GM19328 (cell line): ENCODE measurements around the gene MGST2.

Experiments
- ATAC-seq: cut with Tn5 transposase; IDR thresholded peaks from one replicate; pipeline ENCODE4 v1.9.1; 2021; ENCODE audit warnings: mild to moderate bottlenecking, moderate library complexity; ENCODE audit not compliant: unreplicated experiment

Gene MGST2

DNA sequence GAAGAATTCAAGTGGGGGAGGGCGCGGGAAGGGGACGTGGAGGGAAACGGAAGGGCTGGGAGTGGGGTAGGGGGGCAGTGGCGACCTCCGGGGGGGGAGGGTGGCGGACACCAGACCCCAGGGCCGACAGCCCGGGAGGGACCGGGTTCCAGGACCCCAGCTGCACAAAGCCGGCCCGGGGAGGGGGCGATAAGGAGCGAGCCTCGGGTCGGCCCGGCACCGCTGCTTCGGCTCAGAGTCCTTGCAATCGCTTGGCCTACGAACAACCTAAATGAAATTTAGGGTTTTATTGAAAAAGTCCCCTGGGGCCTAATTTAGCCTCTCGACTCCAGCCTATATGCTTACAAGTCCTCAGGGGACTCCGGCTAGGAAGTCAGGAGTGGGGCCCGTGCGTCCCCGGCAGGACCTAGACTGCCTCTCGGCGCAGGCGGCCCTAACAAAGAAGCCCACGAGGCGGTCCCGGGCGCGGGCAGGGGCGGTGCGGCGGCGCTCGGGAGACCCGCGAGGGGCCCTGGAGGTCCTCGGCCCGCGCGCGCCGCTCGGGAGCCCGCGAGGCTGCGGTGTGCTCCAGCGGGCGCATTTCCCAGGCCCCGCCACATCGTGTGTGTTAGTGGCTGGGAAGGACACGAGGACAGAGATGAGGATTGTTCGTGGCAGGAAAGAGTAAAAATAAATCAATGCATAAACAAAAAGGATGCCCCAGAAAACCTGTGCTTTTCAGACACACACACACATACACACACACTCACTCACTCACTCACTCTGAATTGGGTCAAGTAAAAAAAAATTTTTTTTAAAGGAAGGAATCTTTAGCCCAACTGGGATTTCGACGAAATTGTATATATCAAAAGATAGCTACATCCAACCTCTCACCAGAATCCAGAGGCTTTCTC lies 70.0 kb downstream of the MGST2 start:
- no peak for ATAC-seq

DNA sequence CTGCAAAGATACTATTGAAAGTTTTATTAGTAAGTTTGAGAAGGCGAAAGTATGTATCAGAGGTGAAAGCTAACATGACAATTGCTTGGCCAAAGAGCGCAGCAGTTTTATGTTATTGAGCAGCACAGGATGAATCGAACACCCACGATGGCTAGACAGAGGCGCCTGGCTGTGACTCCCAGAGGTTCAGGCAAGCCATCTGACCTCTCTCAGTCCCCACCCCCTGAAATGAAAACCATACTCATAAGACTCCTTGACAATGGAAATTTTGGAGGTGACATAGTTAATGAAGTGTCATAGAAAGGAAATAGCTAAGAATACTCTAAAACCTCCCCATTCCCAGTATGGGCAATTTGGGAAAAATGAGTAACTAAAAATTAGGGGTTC lies 70.6 kb downstream of the MGST2 start:
- ATAC-seq, result no peak

DNA sequence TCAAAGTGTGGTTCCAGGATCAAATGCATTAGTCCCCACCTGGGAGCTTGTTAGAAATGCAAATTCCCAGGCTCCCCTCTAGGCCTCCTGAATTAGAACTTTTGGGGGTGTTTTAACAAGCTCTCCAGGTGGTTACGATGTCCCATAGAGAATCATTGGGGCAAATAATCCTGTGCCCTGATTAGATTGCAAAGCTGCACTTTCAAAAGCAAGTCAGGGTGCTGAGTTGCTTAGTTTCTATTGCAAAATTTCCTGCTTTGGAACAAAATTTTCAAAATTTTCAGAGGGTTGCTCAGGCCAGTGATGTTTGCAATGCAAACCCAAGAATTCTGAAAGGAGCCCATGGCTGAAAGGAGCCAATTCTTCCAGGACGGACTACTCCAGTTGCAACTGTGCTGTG lies 71.0 kb downstream of the MGST2 start:
- ATAC-seq, result no peak

DNA sequence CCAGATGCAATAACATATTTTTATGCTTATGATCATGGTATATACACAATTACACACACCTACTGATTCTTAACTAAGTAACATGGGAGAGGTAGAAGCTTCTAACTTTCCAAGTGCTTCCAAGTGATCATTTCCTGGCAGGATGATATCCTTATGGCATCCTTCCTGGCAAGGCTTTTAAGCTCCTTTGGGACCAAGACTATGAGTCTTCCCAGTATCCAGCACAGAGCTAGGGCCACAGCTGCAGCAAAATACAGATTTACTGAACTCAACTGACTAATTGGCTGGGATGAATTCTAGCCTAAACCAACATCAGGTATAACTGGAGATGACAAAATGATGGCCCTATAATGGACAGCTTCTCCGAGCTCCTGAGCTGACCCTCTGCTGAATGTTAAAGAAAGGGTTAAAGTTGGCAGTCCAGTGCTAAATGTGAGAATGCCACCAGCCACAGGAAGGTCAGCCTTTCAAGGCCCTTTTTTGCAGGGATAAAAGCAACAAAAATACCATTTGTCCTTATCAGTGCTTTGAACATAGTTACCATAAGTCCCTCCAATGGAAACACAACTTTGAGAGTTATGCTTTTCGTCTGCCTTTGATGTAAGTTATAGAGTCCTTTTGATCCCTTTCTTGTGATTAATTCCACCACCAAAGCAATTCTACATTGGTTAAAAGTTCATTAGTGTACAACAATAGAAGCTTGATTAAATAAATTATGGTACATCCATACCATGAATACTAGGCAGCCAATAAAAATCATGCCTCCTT lies 73.4 kb downstream of the MGST2 start:
- no peak for ATAC-seq

DNA sequence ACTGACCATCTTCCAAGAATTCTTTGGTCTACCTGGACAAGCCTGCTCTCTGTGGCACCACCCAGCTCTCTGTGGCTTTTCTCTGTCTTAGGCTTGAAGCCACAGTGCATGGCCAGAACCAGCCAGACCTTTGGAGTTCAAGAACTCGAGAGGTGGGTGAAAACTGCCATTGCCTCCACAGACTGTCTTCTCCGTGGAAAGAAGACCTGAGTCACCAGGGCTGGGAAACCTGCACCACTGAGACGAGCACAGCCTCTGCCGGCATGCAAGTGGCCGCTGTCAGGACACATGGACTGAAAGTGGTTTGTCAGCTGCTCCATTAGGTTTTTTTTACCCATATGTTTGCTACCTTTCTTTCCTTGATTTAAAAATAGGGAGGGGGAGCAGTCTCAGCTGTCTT lies 74.5 kb downstream of the MGST2 start:
- no peak for ATAC-seq

DNA sequence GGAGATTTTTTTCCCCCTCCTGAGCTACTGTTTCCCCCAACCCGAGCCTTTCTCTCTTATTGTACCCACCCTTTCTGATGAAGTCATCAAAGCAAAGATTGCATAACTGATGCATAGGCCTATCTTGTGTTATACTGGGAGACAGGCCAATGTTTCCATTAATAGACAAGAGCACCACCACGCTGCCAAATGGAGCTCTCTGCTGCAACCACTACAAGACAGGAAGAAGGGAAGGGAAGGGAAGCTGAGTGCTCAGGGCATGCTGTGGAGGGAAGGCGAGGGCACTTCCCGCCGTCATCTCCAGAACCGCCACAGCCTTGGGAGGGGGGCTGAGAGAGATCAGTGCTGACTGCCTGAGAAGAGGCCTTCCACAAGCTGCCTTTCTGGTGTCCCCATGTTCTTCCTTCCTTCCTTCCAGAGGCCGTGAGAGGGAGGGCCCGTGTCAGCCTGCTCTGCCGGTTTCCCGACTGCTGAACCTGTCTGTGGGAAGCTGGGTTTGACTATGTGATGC lies 75.0 kb downstream of the MGST2 start:
- ATAC-seq, result no peak

DNA sequence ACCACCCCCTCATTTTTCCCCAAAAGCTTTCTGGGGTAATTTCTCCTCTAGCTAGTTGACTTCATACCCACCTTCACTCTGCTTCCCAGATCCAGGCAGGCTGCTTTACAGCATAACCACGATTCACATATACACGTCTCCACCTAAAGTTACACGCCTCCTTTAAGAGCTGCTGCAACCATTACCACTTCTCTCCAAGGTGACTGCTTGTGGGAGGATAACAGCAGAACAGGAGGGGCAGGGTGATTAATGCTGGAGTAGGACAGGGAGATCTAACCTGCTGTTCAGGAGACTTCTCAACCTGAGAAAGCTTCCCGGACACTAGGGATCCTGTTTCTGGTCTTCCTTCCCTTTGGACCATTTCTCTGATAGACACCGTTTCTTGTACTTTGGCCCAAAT lies 77.4 kb downstream of the MGST2 start:
- no peak for ATAC-seq

DNA sequence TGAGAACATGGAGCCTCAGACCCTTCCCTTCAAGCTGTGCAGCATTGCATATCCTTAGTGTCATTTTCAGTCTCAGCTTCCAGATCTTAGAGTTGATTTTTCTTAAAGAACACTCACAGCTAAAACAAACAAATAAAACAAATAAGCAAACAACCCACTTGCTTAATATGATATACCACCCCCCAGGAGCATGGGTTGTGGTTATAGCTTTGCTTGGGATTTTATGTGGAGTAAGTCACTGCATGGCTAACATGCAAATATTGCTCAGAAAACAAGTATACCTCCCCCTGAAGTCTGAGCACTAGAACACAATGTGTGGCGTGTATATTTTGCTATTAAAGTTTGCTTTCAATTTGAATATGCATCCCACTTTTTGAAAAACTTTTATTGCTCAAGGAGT lies 78.6 kb downstream of the MGST2 start:
- no peak for ATAC-seq

DNA sequence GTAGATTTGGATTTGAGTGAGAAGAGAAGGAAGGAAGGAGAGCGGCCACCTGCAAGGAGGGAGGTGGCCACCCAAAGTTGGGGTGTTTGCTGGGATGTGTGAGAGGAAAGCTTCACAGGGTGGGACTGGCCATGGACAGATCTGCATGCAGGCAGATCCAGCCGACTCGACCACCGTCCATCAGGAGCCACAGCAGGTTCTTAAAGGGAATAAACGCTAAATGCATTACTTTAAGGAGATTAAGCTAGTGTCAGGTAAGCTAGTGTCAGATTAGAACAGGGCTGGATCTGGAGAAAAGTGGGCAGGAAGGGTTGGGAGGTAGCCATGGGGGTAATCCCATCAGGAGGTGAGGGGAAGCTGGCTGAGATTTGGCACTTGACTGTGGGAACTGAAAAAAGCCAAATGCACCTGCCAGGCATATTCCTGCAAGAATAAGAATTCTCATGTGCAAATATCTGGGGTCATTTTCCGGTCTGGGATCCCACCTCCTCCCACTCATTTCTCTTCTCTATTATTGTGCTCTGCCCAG lies 79.6 kb downstream of the MGST2 start:
- ATAC-seq, result no peak

DNA sequence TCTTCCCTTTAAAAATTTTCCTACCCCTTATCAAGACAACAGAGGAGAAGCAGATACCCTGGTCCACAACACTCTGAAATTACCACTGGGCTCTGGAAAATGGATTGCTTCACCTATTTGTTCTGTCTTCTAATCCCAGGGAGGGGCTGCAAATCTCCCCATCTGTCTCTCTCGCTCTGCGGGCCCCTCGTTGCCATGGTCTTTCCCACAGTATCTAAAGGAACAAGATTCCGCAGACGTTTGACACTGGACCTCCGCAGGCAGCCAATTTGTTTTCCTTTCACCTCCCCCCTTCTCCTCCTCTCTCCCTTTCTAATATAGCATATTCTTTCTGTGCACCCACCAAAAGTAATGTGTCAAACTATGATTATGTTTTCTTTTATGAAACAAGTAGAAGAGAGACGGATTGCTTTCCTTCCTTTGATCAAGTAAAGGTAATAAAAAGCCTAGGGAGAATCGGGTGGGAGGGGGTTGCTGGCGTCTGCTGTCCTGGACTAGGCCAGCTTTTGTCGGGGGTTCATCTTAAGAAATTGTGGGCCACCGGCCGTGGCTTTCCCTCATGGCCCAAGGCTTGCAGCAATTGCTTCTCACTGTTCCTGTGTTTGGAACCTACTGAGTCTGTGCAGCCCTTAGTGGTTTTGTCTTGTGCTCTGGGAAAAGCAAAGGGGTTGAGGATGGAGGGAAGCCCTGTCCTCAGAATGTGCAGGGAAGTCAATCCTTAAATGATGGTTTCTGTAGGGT lies 81.0 kb downstream of the MGST2 start:
- ATAC-seq, result no peak

DNA sequence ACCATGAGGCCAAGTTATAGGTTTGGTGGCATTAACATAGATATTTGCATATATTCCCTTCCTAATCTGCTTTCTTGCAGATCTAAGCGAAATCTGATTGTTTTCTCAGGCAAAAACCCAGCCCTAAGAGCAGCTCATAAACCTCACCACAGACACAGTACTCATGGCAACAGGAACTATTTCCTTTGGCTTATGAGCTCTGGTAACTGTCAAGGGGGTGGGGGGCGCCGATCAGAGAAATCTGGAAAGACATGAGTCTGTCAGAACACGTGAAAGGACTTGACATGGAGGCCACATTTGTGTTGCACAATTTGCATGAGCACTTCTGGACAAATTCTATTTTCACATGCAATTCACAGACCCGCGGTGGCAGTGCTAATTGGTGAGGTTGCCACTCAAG lies 83.7 kb downstream of the MGST2 start:
- no peak for ATAC-seq

DNA sequence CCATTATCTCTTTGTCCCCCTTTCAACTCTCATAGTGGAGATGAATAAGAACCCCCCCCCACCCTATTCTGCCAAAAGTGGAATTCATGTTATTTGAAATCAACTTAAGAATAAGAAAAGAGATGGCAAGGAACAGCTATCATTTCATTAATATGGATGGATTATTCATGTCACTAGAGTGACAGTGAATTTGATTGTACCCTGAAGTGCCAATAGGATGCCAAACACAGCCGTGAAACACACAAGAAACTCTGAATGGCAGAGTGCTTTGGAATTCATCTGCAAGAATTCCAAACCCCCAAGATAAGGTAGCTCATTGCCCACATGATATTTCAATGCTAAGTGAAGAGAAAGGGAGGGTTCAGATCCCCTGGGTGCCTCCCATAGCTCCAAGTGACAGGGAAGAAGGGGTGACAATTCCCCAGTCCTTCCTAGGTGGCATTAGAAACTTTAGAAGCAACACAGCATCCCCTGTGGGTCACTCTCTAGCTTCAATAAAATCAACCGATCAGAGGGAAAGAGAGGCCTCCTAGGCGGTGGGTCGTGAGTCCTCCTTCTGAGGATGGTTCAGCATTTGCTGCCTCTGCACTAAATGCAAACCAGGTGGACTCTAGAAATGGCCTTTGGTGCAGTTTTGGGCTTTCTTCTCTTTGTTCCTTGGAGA lies 84.3 kb downstream of the MGST2 start:
- ATAC-seq, result no peak

DNA sequence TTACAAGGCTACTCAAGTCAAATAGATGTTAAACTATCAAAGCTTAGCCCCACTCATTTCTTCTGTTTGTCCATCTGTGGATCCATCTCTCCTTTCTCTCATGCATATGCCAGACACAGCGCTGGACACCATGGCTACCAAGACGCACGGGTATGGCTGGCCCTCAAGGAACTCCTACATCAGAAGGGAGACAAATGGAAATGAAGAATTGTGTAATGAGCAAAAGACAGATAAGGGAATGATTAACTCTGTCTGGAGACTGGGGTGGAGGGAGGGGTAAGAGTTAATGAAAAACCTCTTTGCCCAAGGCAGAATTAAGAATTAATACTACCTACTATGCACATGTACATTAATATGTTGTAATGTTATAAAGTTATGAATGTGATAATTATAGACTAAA lies 88.1 kb downstream of the MGST2 start:
- no peak for ATAC-seq
